Ovary (tissue), 3 donors: ENCODE data around the gene PMS1.

Source experiments
- CTCF ChIP-seq, 3 donors: fragments of 450-650 bp in 2 of 3; fragments of 200-600 bp in 1 of 3; IDR thresholded peaks; one replicate each; pipeline versions ENCODE4 v1.5.1 to v1.8.0; 2016 to 2022; ENCODE audit warnings: antibody characterized with exemption in 3 of 3, mild to moderate bottlenecking in 1 of 3
- POLR2A ChIP-seq: fragments of 450-650 bp; IDR thresholded peaks from one replicate; pipeline ENCODE4 v1.6.1; 2017; ENCODE audit warnings: antibody characterized with exemption, mild to moderate bottlenecking, moderate library complexity
- donor health status: DM: no; HTN: no; CAD: no.

- TF ChIP-seq POLR2A = no peak
- no peak for TF ChIP-seq CTCF (IDR thresholded peaks at IDR 0.05)
These were observed 132.4 kb downstream of the PMS1 start for GRCh38 chr2:189916651-189917050.
